Activated CD4-positive, alpha-beta memory T cell treated with anti-CD3 and anti-CD28 coated beads, Interleukin-2, amount 10 ng/mL, durations not matched to agents 7 days and 5 days (primary cell): ENCODE measurements around the gene EEFSEC. TPM values are rescaled to one million over a fixed set of nuclear protein-coding genes. Genes with fewer than 3 reads are reported as not detected.
A peak's percentile ranks its signal among the peaks of the same experiment; 100 is the strongest.

Experiments used
- CTCF ChIA-PET: fragments of 350-600 bp; sonication (Branson Sonifier 250); formaldehyde crosslinking; loops from one replicate; lab custom pipeline; 2021; ENCODE audit warnings: antibody characterized with exemption, inconsistent platforms; lab: Charles Lee
- POLR2A ChIA-PET: fragments of 350-600 bp; sonication (Branson Sonifier 250); formaldehyde crosslinking; loops from one replicate; lab custom pipeline; 2021; ENCODE audit warnings: antibody characterized with exemption; lab: Charles Lee
- DNase-seq: peaks from one replicate; pipeline ENCODE4 v3.0.0-alpha.2; 2020
- H3K27ac Mint-ChIP-seq: one replicate; pipeline ENCODE4 v1.8.0; 2021; ENCODE audit warnings: mild to moderate bottlenecking, mixed read lengths
- H3K27me3 Mint-ChIP-seq: one replicate; pipeline ENCODE4 v1.8.0; 2021; ENCODE audit warnings: mixed read lengths
- H3K36me3 Mint-ChIP-seq: one replicate; pipeline ENCODE4 v1.8.0; 2021; ENCODE audit warnings: low read depth, mixed read lengths
- H3K4me1 Mint-ChIP-seq: one replicate; pipeline ENCODE4 v1.8.0; 2021; ENCODE audit warnings: mixed read lengths
- H3K4me3 Mint-ChIP-seq: one replicate; pipeline ENCODE4 v1.8.0; 2021; ENCODE audit warnings: mild to moderate bottlenecking, mixed read lengths
- H3K9me3 Mint-ChIP-seq: one replicate; pipeline ENCODE4 v1.8.0; 2021; ENCODE audit warnings: mixed read lengths
- total RNA-seq, 2 experiments: library from RNA; stranded (reverse); gene quantifications; one replicate each; pipeline ENCODE4 v1.2.3, GENCODE V29; 2021

The EEFSEC gene, protein sequence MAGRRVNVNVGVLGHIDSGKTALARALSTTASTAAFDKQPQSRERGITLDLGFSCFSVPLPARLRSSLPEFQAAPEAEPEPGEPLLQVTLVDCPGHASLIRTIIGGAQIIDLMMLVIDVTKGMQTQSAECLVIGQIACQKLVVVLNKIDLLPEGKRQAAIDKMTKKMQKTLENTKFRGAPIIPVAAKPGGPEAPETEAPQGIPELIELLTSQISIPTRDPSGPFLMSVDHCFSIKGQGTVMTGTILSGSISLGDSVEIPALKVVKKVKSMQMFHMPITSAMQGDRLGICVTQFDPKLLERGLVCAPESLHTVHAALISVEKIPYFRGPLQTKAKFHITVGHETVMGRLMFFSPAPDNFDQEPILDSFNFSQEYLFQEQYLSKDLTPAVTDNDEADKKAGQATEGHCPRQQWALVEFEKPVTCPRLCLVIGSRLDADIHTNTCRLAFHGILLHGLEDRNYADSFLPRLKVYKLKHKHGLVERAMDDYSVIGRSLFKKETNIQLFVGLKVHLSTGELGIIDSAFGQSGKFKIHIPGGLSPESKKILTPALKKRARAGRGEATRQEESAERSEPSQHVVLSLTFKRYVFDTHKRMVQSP
- total RNA-seq: 10 to 100 TPM; 14.5 to 15.0 TPM

DNA sequence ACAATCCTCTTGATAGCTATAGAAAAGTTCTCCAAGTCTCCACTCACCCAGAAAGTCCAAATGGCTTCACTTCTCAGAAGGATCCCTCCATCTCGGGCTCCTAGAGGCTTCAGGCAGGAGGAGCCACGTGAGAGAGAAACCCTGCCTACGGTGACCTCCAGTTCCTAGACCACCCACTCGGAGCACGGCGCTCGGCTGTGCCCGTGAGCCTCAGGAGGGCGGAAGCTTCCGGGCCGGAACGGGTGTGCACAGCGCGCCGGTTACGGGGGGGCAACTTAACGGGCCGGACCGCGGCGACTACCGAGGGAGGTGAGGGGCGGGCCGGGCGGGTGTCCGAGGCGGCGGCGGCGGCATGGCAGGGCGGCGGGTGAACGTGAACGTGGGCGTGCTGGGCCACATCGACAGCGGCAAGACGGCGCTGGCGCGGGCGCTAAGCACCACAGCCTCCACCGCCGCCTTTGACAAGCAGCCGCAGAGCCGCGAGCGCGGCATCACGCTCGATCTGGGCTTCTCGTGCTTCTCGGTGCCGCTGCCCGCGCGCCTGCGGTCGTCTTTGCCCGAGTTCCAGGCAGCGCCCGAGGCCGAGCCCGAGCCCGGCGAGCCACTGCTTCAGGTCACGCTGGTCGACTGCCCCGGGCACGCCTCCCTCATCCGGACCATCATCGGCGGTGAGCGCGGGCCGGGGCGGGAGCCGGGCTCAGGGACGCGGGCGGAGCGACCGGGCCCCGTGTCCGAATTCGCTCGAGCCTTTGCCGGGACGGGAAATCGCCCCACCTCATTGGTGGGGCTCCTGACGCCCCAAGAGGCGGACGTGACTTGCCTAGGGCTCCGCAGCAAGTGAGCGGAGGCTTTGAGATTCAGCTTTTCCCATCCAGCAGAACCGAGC is at the start of gene EEFSEC:
EEFSEC (plus strand) TSS at position 326 of the 886 bp plus-strand sequence; CDS start at position 353, 27 bp downstream.
- CTCF ChIA-PET: interaction anchor here (0.6 to 2.2 kb wide), 13 partner anchors 10 to 528 kb away, joined by 3 to 19 read pairs (median 4); partner anchors contain the start of gene RUVBL1
- peak within 1 kb of the TSS; percentile 93 for H3K4me3 Mint-ChIP-seq
- DNase-seq: peak; percentile 86
- peaks cover 16% of the 10 kb centered on the region for H3K4me1 Mint-ChIP-seq
- peak within 1 kb of the TSS; percentile 70 for H3K27ac Mint-ChIP-seq
- POLR2A ChIA-PET: interaction anchor here (0.6 to 2.3 kb wide), 12 partner anchors 9 to 104 kb away, joined by 3 to 46 read pairs (median 4); partner anchors contain the start of genes RUVBL1 and SEC61A1
- peaks cover 25% of the 10 kb centered on the region for H3K36me3 Mint-ChIP-seq
- H3K9me3 Mint-ChIP-seq: no peaks in the 10 kb centered on the region
- no peaks in the 10 kb centered on the region for H3K27me3 Mint-ChIP-seq

DNA sequence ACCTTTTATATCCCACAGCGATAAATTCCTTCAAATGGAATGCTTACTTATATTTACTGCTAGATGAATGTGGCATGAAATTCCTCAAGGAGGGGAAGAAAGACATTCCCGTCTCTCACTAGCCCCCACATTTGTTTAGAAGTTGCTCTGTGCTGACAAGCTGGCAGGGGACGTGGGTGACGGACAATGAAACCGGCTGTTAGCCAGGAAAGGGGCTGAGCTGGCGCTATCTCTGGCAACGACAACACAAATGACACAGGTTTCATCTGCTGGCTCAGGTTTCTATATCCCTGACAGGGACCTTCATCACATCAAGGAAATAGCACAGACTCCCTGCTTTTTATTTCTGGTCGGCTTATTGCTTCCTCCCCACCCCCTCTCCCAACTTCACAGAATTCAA is 45.4 kb upstream of the EEFSEC start:
- CTCF ChIA-PET: interaction anchor here (1.6 kb wide), 1 partner anchor 12 kb away, joined by 6 read pairs; no protein-coding TSS in a partner anchor
- Mint-ChIP-seq H3K4me3 (no peak overlapping the region), H3K4me1 (peaks cover 20% of the 10 kb centered on the region), H3K36me3 (peaks cover 62% of the 10 kb centered on the region), H3K27ac (no peak overlapping the region), H3K9me3 (no peaks in the 10 kb centered on the region), H3K27me3 (no peaks in the 10 kb centered on the region)
- no peak for DNase-seq
- POLR2A ChIA-PET: interaction anchor here (1.7 kb wide), 1 partner anchor 16 kb away, joined by 4 read pairs; the partner anchor contains the start of gene RUVBL1

DNA sequence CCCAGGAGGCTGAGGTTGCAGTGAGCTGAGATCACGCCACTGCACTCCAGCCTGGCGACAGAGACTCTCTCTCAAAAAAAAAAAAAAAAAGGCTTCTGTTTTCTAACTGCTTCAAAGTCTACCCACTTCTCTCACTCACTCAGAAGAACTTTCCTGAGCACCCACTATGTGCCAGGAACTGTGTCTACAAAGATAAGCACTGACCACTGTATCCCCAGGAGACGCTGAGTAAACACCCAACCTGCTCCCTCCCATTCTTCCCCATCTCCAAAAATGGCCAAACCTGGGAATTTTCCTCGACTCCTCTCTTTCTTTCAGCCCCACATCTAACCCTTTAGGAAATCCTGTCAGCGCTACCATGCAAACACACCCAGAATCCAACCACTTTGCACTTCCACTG is 42.1 kb upstream of the EEFSEC start:
- Mint-ChIP-seq H3K9me3 (no peaks in the 10 kb centered on the region), H3K27me3 (no peaks in the 10 kb centered on the region), H3K36me3 (peaks cover 67% of the 10 kb centered on the region), H3K4me3 (no peak overlapping the region), H3K4me1 (peaks cover 47% of the 10 kb centered on the region), H3K27ac (peak overlapping the region; percentile 98)
- ChIA-PET POLR2A (interaction anchor here (0.9 to 5.7 kb wide), 3 partner anchors 9 to 42 kb away, joined by 3 to 134 read pairs (median 20); partner anchors contain the start of genes EEFSEC and RUVBL1), CTCF (interaction anchor here (0.8 to 5.3 kb wide), 6 partner anchors 12 to 566 kb away, joined by 4 to 31 read pairs (median 6); partner anchors contain the start of gene RUVBL1)
- no peak for DNase-seq

DNA sequence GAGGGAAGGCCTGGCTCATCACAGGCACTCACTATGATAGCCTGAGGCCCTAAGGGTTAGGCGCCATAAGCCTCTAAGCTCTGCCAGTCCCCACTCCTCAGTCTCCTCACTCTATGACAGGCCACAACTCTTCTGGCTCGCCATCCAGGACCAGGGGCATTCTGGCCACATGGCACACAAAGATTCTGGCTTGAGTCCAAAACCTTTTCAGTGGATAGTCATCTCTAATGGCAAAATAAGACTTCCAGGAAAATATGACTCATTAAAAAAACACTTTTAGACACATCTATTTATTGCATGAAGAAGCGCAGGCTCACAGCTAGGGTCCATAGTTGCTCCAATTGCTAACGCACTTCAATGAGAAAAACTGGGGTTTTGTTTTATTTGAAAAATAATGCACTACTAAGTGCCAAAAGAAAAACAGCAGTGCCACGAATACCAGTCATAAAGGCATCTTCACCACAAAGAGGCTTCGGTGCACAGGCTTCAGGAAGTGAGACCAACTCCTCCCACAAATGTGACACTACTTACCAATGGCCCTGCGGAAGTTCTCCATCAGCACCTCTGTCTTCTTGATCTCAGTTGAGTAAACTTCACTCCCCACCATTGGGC is 40.8 kb upstream of the EEFSEC start:
- ChIA-PET POLR2A (interaction anchor here (0.7 to 5.7 kb wide), 11 partner anchors 10 to 1204 kb away, joined by 3 to 134 read pairs (median 4); partner anchors contain the start of genes EEFSEC, RUVBL1 and SEC61A1), CTCF (interaction anchor here (1.0 to 5.3 kb wide), 4 partner anchors 11 to 209 kb away, joined by 3 to 31 read pairs (median 4); partner anchors contain the start of gene RUVBL1)
- DNase-seq: peak; percentile 73
- Mint-ChIP-seq H3K4me1 (peaks cover 51% of the 10 kb centered on the region), H3K27me3 (no peaks in the 10 kb centered on the region), H3K4me3 (peak overlapping the region; percentile 46), H3K9me3 (no peaks in the 10 kb centered on the region), H3K36me3 (peaks cover 62% of the 10 kb centered on the region), H3K27ac (peak overlapping the region; percentile 98)

DNA sequence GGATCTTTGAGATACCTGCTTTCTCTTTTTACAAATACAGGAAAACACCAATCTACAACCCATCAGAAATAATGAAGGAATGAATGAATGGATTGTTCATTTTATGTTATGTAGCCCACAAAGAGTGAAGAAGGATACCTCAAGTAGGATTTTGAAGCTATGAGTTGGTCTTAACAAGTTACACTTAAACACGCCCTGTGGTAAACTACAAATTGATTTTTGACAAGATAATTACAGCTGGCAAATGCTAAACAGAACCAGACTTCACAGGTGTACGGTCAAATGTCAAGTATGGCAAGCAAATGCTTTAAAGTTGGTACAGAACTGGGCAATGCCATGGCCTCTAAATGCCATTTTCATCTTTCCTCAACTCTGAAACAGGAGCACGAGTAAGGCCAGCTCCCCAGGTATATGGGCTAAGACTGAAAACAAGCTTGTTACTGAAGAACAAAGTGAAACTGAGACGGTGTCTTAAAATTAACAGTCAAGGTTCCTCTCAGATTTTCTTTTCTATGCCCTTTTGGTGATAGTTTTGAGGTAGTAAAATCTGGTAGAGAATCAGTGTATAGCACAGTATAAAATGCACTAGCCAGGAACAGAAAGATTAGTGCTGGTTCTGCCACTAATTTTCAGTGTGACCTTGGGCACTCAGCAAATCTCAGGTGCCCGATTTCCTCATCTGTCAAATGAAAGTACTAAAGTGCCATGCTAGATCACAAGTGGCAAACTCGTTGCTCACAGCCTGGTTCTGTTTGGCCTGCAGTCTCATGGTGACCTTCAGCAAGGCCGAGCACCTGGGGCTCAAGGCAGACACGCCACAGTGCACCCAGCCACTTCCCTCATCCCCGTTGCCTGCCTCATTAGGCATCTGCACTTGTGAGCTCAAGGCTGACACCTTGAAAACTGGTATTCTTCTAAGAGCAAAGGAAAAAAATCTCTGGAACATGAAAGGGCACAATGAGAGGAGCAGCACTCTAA is 39.2 kb upstream of the EEFSEC start:
- CTCF ChIA-PET: interaction anchor here (0.9 to 5.3 kb wide), 4 partner anchors 9 to 40 kb away, joined by 4 to 31 read pairs (median 8); partner anchors contain the start of gene RUVBL1
- DNase-seq: no peak
- no peaks in the 10 kb centered on the region for H3K9me3 Mint-ChIP-seq
- peak overlapping the region; percentile 71 for H3K4me3 Mint-ChIP-seq
- POLR2A ChIA-PET: interaction anchor here (0.9 to 5.7 kb wide), 8 partner anchors 9 to 46 kb away, joined by 3 to 134 read pairs (median 4); partner anchors contain the start of gene RUVBL1
- peaks cover 62% of the 10 kb centered on the region for H3K36me3 Mint-ChIP-seq
- H3K4me1 Mint-ChIP-seq: peaks cover 60% of the 10 kb centered on the region
- H3K27ac Mint-ChIP-seq: peak overlapping the region; percentile 92
- no peaks in the 10 kb centered on the region for H3K27me3 Mint-ChIP-seq

DNA sequence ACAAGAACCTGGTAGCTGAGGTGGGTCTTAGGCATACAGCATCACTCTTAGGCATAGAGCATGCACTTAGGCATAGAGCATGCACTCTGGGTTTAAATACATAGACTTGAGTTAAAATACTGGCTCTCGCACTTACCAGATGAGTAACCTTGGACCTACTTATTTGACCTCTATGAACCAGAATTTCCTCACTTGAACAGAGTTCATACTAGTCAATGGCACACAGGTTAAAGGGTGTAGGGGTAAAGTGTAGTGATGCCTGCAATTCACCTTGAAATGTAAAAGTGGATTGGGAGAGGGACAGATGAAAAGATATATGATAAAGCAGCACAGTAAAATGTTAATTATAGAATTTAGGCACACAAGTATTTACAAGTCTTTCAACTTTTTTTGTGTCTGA is 31.3 kb upstream of the EEFSEC start:
- H3K27me3 Mint-ChIP-seq: no peaks in the 10 kb centered on the region
- no peaks in the 10 kb centered on the region for H3K9me3 Mint-ChIP-seq
- peaks cover 42% of the 10 kb centered on the region for H3K4me1 Mint-ChIP-seq
- H3K27ac Mint-ChIP-seq: no peak overlapping the region
- DNase-seq: no peak
- POLR2A ChIA-PET: interaction anchor here (1.3 to 3.5 kb wide), 3 partner anchors 10 to 67 kb away, joined by 4 to 134 read pairs (median 8); no protein-coding TSS in a partner anchor
- H3K36me3 Mint-ChIP-seq: peaks cover 28% of the 10 kb centered on the region
- peak overlapping the region; percentile 97 for H3K4me3 Mint-ChIP-seq
- CTCF ChIA-PET: interaction anchor here (2.5 to 3.7 kb wide), 3 partner anchors 8 to 27 kb away, joined by 11 to 31 read pairs (median 30); no protein-coding TSS in a partner anchor

DNA sequence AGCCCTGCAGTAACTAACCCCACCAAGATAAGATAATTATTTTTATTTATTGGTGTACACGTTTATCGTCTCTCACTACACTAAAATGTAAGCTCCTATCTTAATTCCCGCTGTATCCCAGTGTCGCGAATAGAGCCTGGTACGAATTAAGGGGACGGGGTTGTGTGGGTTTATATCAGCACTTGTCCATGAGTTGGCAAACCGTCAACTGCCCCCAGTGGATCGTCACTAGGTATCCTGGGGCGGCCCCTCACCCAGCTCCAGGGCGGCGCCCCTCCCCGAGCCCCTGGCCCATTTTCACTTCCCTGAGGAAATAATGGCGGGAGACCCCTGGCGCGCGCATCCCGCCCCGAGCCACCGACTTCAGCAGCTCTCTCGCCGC is 30.1 kb upstream of the EEFSEC start:
- POLR2A ChIA-PET: interaction anchor here (1.1 to 3.5 kb wide), 14 partner anchors 10 to 557 kb away, joined by 3 to 134 read pairs (median 5); partner anchors contain the start of genes EEFSEC and MCM2
- Mint-ChIP-seq H3K4me1 (peaks cover 35% of the 10 kb centered on the region), H3K4me3 (peak overlapping the region; percentile 97)

DNA sequence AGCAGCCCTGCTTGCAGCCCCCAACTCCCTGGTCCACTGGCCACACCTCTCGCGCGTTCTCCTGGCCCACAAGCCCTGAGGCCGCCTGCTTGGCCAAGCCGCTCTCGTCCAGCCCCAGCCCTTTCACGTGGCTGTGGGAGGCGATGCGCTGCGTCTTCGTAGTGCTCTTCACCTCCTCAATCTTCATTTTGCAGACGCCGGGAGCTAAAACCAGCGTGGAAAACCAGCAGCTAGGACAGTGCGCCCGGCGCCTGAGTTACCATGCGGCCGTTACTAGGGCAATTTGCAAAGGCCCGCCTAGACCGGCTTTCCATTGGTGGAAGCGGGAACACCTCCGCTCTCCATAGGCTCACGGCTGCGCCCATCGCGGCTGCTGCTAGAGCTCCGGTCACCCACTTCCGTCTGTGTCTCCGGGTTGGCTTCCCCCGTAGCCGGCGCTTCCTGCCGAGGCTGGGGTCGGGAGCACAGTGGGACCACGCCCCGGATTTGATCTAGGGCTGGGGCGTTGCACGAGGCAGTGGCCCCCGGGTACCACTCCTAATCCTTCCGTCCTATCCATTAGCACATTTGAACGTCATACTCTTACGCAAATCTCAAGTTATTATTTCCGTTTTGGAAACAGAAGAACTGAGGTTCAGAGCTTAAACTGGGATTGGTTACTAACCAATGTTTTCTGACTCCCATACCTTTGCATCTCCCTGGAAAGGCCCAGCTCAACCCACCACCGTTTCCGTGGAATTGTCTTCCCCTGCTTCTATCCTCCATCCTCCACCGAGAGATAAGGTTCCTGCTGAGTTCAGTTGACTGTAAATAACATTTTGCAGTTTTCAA is 29.5 kb upstream of the EEFSEC start, which contains the start of gene RUVBL1:
RUVBL1 (minus strand) TSS at position 275 of the 831 bp plus-strand sequence; CDS start at position 187, 88 bp downstream.
- CTCF ChIA-PET: interaction anchor here (1.1 to 3.7 kb wide), 8 partner anchors 9 to 48 kb away, joined by 3 to 31 read pairs (median 8); partner anchors contain the start of gene EEFSEC
- POLR2A ChIA-PET: interaction anchor here (0.6 to 3.5 kb wide), 17 partner anchors 9 to 675 kb away, joined by 3 to 134 read pairs (median 5); partner anchors contain the start of genes EEFSEC, MCM2 and SEC61A1
- H3K9me3 Mint-ChIP-seq: no peaks in the 10 kb centered on the region
- DNase-seq: peak; percentile 98
- peaks cover 31% of the 10 kb centered on the region for H3K4me1 Mint-ChIP-seq
- H3K4me3 Mint-ChIP-seq: peak within 1 kb of the TSS; percentile 97
- no peaks in the 10 kb centered on the region for H3K27me3 Mint-ChIP-seq
- H3K27ac Mint-ChIP-seq: peak within 1 kb of the TSS; percentile 86
- peaks cover 13% of the 10 kb centered on the region for H3K36me3 Mint-ChIP-seq

More for the DNA sequence above, 30.1 kb upstream of the EEFSEC start:
- peak overlapping the region; percentile 86 for H3K27ac Mint-ChIP-seq
- H3K27me3 Mint-ChIP-seq: no peaks in the 10 kb centered on the region
- no peaks in the 10 kb centered on the region for H3K9me3 Mint-ChIP-seq
- peaks cover 19% of the 10 kb centered on the region for H3K36me3 Mint-ChIP-seq
- DNase-seq: no peak
- CTCF ChIA-PET: interaction anchor here (1.1 to 3.7 kb wide), 7 partner anchors 9 to 47 kb away, joined by 3 to 31 read pairs (median 11); partner anchors contain the start of gene EEFSEC

DNA sequence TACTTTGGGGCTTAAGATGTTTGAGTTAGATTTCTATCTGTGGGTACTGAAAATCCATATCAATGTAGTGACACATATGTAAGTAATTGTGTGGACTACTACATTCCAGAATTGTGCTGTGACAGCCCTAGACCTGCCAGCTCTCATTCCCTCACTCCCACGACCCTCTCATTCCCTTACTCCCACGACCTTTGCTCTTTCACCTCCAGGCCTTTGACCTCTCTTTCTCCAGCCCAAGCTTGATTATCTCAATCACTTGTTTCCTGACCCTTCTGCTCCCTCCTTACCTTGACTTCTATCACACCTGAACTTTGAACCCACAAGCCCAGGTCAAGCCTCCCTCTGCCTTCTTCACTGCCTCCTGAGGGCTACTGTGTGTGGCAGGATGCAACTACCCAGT is 26.0 kb upstream of the EEFSEC start:
- Mint-ChIP-seq H3K27me3 (peaks cover 1% of the 10 kb centered on the region), H3K9me3 (no peaks in the 10 kb centered on the region), H3K4me1 (peaks cover 23% of the 10 kb centered on the region), H3K4me3 (no peak overlapping the region), H3K36me3 (peaks cover 3% of the 10 kb centered on the region), H3K27ac (no peak overlapping the region)
- ChIA-PET POLR2A (no interaction called here), CTCF (interaction anchor here (0.6 to 1.1 kb wide), 3 partner anchors 21 to 32 kb away, joined by 3 to 5 read pairs (median 5); no protein-coding TSS in a partner anchor)
- DNase-seq: no peak
